Activated naive CD4-positive, alpha-beta T cell treated with anti-CD3 and anti-CD28 coated beads, Interleukin-2, amount 50 U/mL, for 72 hours (primary cell): ENCODE data around the gene MCF2L. TPM values are rescaled to one million over a fixed set of nuclear protein-coding genes. Genes with fewer than 3 reads are reported as not detected.

ENCODE experiments used
- ATAC-seq, 2 donors: fragments of 150-1000 bp; cut with Tn5 transposase; 2 replicates each; pipeline ENCODE4 v1.10.0; 2021; ENCODE audit warnings: mild to moderate bottlenecking in 2 of 2, moderate library complexity in 2 of 2
- DNase-seq, 2 donors: peaks; one replicate each; pipeline ENCODE4 v3.0.0; 2021 to 2022; ENCODE audit warnings: low spot score in 2 of 2
- H3K27ac Mint-ChIP-seq, 2 donors: one replicate each; pipeline ENCODE4 v1.8.0; 2022; ENCODE audit warnings: mild to moderate bottlenecking in 2 of 2, mixed read lengths in 2 of 2
- H3K36me3 Mint-ChIP-seq, 2 donors: one replicate each; pipeline ENCODE4 v1.8.0; 2022; ENCODE audit warnings: mixed read lengths in 2 of 2
- H3K9me3 Mint-ChIP-seq, 2 donors: one replicate each; pipeline ENCODE4 v1.8.0; 2022; ENCODE audit warnings: mixed read lengths in 2 of 2
- total RNA-seq, 2 donors: library from RNA; stranded (reverse); gene quantifications; one replicate each; pipeline ENCODE4 v1.2.3, GENCODE V29; 2022

The MCF2L gene
- total RNA-seq, 2 donors from 2014 or later, result 4.8 to 14.2 TPM

DNA sequence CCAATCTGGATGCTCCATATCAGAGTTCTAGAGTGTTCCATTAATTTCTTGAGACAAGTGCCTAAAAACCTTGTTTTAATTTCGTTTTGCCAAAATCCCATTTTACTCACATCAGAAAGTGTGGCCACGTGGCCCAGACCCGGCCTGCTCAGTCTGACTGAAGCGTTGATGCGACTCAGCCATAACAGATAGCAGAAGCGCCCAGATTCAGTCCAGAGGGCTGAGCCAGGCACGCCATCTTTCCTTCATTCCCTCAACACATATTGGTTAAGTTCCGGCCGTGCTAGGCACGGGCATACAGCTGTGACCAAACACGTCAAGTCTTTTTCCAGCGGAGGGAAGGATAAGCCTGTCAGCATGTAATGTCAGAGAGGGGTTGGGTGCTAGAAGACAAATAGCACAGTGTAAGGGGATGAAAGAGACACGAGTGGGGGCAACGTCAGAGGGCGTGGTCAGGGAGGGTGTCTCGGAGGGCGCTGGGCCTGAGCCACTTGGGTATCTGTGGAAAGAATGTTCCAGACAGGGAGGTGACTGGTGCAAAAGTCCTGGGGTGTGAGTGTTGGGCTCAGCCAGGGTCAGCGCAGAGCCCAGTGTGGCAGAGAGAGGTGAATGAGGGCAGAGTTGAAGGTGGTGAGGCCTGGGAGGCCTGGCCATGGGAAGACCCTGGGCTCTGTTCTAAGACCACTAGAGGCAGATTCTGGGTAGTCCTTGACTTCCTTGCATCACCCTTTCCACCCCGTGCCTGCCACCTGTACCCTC, 156.7 kb downstream of the MCF2L start:
- H3K36me3 Mint-ChIP-seq, result peaks cover 0 to 6% of the 10 kb centered on the region in 2 donors

DNA sequence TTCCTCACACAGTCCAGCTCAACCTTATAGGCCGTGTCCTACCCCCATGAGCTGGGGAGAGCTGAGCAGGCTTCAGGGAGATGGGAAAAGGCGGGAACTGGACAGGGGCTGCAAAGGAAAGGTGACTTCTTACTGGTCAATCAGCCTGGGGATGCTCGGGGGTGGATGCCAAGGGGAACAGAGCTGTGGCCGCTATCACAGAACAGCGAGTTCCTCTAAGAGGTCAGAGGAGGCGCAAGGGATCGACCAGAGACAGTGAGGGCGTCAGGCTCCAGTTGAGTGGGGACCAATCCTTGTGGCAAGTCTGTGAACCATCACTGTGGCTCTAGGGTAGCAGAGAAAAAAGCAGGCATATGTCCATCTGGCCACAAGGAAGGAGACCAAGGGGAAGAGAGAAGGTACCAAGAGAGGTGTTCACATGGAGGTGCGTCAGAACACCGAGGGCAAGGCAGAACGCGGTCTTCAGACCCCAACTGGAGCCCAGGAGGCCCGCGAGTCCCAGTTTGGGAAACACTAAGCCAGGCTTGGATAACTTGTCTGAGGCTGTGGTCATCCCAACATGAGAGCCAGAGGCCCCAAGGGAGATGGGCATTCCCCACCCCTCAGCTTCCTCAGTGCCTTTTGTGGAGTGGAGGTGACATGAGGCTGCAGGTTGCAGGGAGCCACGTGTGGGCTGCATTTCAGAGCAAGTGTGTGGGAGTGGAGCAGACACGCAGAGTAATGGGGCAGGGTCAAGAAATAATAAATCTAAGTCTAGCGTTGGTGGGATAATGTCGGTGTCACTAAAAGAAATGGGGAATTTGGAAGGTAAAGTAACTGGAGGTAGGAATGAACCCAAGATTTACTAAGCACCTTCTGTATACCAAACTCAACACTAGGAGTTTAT, 157.5 kb downstream of the MCF2L start:
- ATAC-seq (no peak), DNase-seq (peak in 1 of 2 donors; percentile 37)
- Mint-ChIP-seq H3K27ac (no peak overlapping the region), H3K9me3 (peaks cover 0 to 5% of the 10 kb centered on the region in 2 donors), H3K36me3 (peaks cover 0 to 6% of the 10 kb centered on the region in 2 donors)

More for the DNA sequence above, 156.7 kb downstream of the MCF2L start:
- ATAC-seq (no peak), DNase-seq (peak in 1 of 2 donors; percentile 28)
- peak overlapping the region in 1 of 2 donors; percentile 52 for H3K27ac Mint-ChIP-seq
- H3K9me3 Mint-ChIP-seq, result peaks cover 0 to 5% of the 10 kb centered on the region in 2 donors

DNA sequence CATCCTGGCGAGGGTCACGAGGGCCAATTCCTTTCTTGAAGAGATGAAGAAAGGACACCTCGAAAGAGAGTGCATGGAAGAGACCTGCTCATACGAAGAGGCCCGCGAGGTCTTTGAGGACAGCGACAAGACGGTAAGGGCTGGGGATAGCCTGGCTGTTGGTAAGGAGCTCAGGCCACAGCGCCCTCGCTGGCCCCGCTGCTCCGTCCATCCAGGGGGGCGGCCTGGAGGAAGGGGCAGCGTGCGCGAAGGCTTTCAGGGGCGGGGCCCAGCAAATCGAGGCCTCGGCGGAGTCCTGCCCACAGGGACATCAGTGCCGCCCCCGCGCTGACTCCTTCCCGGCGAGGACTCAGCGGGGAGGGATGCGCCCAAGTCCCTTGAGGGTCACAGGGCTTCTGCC, 160.5 kb downstream of the MCF2L start:
- peak overlapping the region in 1 of 2 donors; percentile 75 for H3K27ac Mint-ChIP-seq
- H3K9me3 Mint-ChIP-seq, result peaks cover 0 to 5% of the 10 kb centered on the region in 2 donors
- H3K36me3 Mint-ChIP-seq, result peaks cover 0 to 6% of the 10 kb centered on the region in 2 donors
- ATAC-seq (peak in 1 of 2 donors; percentile 34), DNase-seq (peak in 1 of 2 donors; percentile 51)

DNA sequence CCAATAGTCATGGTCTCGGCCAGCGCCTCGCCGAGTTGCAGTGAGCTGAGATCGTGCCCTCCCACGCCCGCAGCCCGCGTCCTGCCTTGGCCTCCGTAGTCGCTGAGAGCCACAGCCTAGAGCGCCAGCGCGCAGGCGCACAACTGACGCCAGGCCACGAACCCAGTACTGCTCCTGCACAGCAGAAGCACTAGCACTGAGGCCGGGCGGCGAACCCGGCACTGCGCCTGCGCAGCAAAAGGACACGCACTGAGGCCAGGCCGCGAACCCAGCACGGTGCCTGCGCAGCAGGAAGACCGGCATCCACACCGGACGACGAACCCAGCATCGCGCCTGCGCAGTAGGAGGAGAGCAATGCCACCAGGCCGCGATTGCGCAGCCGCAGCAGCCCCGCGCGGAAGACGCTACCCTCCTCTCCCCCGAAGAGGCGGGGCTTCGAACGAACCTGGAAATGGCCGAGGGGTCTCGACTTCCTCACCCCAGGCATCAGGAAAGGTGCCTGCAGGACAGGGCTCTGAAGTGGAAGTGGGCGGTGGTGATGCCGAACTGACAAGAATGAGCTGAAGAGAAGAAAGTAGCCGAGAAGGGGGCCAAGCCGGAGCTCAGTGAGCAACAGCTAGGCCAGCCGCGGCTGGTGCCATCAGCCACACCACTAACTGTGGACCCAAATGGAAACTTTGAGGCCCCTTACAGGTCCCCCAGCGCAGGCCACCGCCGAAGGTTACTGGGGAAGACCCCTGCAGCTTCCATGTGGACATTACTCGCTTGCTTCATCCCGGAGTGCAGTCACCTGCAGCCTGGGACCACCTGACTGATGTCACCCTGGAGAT, 161.1 kb downstream of the MCF2L start:
- peaks cover 0 to 6% of the 10 kb centered on the region in 2 donors for H3K36me3 Mint-ChIP-seq
- H3K9me3 Mint-ChIP-seq, result peaks cover 0 to 5% of the 10 kb centered on the region in 2 donors
- ATAC-seq, result peak; percentile 76 to 91
- H3K27ac Mint-ChIP-seq, result peak overlapping the region in 1 of 2 donors; percentile 75
- peak; percentile 50 to 71 for DNase-seq

DNA sequence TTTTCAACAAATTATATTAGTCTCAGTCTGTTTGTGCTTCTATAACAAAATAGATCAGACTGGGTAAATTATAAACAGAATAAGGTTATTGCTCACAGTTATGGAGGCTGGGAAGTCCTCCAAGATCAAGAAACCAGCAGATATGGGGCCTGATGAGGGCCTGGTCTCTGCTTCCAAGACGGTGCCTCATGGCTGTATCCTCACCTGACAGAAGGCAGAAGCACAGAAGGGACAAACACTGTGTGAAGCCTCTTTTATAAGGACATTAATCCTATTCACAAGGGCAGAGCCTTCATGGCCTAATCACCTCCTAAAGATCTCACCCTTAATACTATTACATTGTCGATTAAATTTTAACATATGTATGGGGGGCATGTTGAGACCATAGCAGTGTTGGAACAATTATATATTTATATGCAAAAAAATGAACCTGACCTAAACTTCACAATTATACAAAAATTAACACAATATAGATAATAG, 166.3 kb downstream of the MCF2L start:
- peaks cover 0 to under 1% of the 10 kb centered on the region in 2 donors for H3K36me3 Mint-ChIP-seq
- H3K27ac Mint-ChIP-seq, result no peak overlapping the region
- DNase-seq, result no peak
- no peak for ATAC-seq
- no peaks in the 10 kb centered on the region for H3K9me3 Mint-ChIP-seq

DNA sequence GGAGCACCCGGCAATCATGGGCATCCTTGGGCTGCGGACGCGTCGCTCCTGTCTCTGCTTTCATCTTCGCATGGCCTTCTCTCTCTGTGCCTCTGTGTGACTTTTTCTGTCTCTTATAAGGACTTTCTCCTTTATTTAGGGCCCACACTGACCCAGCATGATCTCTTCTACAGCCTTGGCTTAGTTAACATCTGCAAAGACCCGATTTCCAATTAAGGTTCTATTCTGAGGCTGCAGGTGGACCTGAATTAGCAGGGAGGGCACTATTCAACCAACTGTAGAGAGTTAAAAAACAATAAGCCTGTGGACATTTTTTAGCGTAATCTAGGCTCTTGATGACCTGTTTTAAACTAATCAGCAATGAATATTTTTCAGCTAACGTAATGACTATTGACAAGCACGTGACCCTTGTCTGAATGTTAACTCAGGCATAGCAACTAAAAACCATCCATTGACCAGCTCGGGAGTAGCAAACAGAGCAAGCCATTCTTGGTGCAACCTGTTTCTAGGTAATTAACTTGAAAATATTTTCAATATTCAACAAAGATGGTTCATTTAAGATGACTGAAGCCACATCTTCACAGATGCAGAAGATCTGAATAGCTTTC, 168.8 kb downstream of the MCF2L start:
- Mint-ChIP-seq H3K9me3 (no peaks in the 10 kb centered on the region), H3K27ac (no peak overlapping the region)
- ATAC-seq, result no peak

DNA sequence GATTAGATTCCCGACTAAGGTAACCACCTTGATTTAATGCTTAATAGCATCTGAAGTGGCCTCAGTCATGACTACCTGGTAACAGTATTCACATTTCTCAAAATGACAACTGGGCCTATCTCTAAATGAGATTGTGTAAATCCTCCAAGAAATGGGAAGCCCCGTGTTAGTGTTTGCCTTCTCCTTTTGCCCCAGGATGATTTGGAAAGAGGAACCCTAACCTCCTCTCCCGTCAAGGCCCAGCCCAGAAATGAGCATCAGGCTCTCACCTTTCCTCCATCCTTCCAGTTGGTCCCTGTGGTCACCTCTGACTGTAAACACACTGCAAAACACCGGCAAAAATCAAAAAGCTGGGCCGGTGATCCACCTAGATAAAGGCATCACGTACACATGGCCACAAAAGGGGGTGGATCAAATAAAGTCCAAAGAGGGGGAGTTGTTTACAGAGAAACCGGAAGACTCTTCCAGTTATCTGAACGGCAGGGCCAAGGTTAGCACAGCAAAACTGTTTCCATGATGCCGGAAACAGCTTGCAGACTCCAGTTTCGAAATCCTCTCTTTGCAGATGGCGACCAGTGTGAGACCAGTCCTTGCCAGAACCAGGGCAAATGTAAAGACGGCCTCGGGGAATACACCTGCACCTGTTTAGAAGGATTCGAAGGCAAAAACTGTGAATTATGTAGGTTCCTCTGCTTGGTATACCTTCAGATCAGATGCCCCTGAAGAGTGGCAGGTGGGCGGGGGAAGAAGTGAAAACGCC, 170.0 kb downstream of the MCF2L start:
- no peaks in the 10 kb centered on the region for H3K36me3 Mint-ChIP-seq
- DNase-seq (peak in 1 of 2 donors; percentile 37), ATAC-seq (no peak)
- H3K27ac Mint-ChIP-seq, result no peak overlapping the region
- H3K9me3 Mint-ChIP-seq, result no peaks in the 10 kb centered on the region

More for the DNA sequence above, 168.8 kb downstream of the MCF2L start:
- no peak for DNase-seq
- H3K36me3 Mint-ChIP-seq, result no peaks in the 10 kb centered on the region

DNA sequence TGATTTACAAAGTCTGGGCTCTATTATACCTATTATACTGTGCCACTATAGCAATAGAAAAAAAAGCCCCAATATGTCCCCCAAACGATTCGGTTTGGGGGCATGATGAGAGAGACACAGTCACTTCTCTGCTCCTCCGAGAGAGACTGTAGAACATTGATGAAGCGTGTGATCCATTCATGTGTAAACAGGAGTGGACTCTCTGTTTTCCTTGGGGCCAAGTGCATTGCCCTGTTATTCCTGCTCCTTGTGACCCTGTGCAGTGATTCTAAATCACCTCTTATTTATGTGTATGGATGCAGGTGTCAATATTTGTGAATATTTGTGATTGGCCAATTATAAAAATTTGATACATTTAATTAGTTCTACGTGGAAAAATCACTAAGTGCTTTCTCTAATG, 170.6 kb downstream of the MCF2L start:
- H3K36me3 Mint-ChIP-seq, result no peaks in the 10 kb centered on the region
- ATAC-seq (no peak), DNase-seq (no peak)
- H3K27ac Mint-ChIP-seq, result no peak overlapping the region
- no peaks in the 10 kb centered on the region for H3K9me3 Mint-ChIP-seq

DNA sequence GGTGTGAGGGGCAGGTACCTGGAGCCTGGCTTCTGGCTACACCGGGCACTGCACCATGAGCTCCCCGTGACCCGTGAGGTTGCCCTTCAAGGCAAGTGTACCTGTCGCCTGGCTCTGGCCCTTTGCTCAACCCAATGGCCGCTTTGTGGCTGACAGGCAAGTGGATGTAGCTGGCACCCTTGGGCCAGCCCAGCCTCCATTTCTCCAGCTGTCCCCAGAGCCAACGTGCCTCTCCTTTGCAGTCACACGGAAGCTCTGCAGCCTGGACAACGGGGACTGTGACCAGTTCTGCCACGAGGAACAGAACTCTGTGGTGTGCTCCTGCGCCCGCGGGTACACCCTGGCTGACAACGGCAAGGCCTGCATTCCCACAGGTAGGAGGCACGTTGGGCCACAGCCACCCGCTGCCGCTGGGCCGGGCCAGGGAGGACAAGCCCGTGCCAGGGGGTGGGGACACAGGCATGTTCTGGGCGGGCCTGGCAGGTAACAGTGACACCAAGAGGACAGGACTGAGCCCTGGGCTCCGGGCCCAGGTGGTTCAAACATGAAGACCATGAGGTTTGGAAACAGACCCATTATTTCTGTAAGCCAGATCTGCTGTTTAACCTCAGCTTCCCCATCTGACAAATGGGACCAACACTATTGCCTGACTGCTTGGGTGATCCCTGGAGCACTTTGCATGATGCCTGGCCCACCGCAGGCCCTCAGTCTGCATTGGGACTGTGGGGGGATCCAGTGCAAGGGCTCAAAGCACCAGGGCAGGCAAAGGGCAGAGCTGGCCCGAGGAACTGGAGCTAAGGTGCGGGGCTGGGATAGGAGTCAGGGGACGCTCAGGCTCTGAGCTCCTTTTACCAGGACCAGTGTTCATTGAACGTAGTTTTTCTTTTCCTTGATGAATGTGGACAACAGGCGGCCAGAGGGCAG, 171.9 kb downstream of the MCF2L start:
- DNase-seq (peak in 1 of 2 donors; percentile 44), ATAC-seq (no peak)
- no peaks in the 10 kb centered on the region for H3K36me3 Mint-ChIP-seq
- H3K9me3 Mint-ChIP-seq, result no peaks in the 10 kb centered on the region
- no peak overlapping the region for H3K27ac Mint-ChIP-seq

DNA sequence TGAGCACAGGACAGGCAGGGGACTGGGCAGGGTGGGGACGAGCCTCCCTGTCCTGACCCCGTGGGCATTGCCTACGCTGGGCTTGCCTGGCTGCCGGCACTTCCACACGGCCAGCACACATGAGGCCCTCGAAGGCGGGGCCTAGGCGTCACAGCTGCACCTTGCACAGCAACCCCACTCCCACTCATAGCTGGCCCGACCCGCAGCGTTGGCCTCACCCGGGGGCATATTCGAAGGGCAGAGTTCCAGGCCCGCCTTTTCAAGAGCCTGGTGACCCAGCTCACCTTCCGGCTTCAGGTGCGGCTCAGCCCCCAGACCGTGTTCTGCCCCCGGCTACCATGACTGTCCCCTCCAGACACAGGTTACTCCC, 172.6 kb downstream of the MCF2L start:
- no peak overlapping the region for H3K27ac Mint-ChIP-seq
- H3K9me3 Mint-ChIP-seq, result no peaks in the 10 kb centered on the region
- ATAC-seq (no peak), DNase-seq (peak in 1 of 2 donors; percentile 41)
- H3K36me3 Mint-ChIP-seq, result no peaks in the 10 kb centered on the region

DNA sequence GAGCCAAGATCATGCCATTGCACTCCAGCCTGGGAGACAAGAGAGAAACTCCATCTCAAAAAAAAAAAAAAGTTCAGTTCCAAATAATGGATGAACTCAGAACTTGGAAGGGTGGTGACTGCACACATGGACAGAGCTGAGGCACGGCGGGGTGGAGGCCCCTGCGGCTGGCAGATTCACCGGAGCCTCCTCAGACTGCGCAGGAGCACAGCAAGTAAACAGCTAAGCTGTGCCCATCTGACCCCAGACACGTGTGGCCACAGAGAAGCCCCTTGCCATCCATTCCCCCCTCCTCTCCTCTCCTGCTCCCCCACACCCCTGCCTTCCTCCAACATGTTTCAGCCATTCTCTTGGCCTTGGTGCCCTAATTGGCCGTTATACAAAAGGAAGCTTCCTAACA, 173.9 kb downstream of the MCF2L start:
- ATAC-seq (no peak), DNase-seq (no peak)
- Mint-ChIP-seq H3K9me3 (no peaks in the 10 kb centered on the region), H3K36me3 (no peaks in the 10 kb centered on the region), H3K27ac (no peak overlapping the region)

DNA sequence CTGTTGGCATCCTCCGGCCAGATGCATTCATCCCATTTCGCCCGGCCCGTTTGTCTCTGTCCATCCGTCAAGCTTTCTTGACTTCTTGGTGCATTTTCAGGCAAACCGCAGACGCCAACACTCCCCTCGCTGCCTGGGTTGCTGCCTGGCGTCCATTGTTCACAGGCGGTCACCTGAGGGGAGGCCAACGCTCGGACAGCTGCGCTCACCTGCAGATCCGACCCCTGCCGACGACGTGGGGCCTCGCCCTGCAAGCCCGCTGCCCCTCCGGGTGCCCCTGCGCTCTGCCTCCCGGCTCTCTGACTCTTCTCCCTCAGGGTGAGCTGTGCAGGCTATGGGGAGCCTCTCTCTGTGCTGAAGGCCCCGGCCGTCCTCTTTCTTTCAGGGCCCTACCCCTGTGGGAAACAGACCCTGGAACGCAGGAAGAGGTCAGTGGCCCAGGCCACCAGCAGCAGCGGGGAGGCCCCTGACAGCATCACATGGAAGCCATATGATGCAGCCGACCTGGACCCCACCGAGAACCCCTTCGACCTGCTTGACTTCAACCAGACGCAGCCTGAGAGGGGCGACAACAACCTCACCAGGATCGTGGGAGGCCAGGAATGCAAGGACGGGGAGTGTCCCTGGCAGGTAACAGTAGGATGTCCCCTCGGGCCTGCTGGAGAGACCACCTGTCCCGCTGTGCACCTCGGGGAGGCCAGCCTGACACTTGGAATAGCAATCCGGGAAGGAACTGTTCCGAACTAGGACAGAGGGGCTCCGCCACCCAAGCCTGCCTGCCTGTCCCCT, 174.6 kb downstream of the MCF2L start:
- no peaks in the 10 kb centered on the region for H3K36me3 Mint-ChIP-seq
- no peak overlapping the region for H3K27ac Mint-ChIP-seq
- ATAC-seq, result no peak
- no peaks in the 10 kb centered on the region for H3K9me3 Mint-ChIP-seq
- no peak for DNase-seq

DNA sequence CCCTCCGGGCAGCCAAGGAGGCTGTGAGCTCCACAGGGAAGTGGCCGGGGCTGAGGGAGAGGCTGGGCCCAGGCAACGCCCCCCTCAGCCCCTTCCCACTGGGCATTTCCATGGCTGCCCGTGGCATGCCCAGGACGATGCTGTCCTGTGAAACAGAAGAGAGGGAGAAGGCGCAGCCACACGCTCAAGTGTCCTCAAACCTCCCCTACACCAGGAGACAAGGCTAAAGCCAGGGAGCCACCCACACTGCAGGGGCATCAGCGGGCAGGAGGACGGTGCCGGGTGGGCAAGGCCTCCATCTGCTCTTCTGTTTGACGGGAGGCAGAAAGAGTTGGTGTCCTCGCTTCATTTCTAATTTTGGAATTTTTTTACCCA, 175.2 kb downstream of the MCF2L start:
- H3K36me3 Mint-ChIP-seq, result no peaks in the 10 kb centered on the region
- ATAC-seq (no peak), DNase-seq (no peak)
- no peak overlapping the region for H3K27ac Mint-ChIP-seq
- H3K9me3 Mint-ChIP-seq, result no peaks in the 10 kb centered on the region

DNA sequence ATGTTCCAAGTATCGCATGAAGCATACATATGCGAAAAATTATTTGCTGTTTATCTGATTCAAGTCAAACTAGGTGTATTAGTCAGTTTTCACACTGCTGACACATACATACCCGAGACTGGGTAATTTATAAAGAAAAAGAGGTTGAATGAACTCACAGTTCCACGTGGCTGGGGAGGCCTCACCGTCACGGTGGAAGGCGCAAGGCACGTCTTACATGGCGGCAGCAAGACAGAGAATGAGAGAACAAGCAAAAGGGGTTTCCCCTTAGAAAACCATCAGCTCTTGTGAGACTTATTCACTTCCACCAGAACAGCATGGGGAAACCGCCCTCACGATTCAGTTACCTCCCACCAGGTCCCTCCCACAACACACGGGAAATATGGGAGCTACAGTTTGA, 176.5 kb downstream of the MCF2L start:
- ATAC-seq (peak; percentile 85 to 93), DNase-seq (no peak)
- Mint-ChIP-seq H3K9me3 (no peaks in the 10 kb centered on the region), H3K36me3 (no peaks in the 10 kb centered on the region), H3K27ac (no peak overlapping the region)
